Activated T-helper 1 cell treated with Interleukin-2 at 50 U/mL for 16 hours (primary cell): ENCODE measurements around the gene HEMGN.
"Not testable (repeated sequence)": the region's sequence is repeated elsewhere in the genome, so short reads cannot be mapped to it uniquely, and the experiment has no call there.

ENCODE experiments used
- DNase-seq: peaks from one replicate; pipeline ENCODE4 v3.0.0-alpha.2; 2020; ENCODE audit warnings: low read depth

Gene HEMGN

GRCh38 chr9:97938081-97938644, at the start of gene HEMGN:
HEMGN (minus strand) TSS chr9:97938172; CDS start chr9:97938136, 36 bp downstream.
- DNase-seq, result no peak

GRCh38 chr9:97987487-97987886, 49.5 kb upstream of the HEMGN start:
- no peak for DNase-seq

GRCh38 chr9:97985058-97985861, 47.3 kb upstream of the HEMGN start:
- DNase-seq, result no peak

- DNase-seq, result peak; percentile 73
Measured at GRCh38 chr9:97984188-97985057, 46.5 kb upstream of the HEMGN start.

GRCh38 chr9:97983589-97984187, 45.7 kb upstream of the HEMGN start:
- peak; percentile 37 for DNase-seq

- peak; percentile 94 for DNase-seq
Measured at GRCh38 chr9:97982683-97983588, 45.0 kb upstream of the HEMGN start, which contains the start of gene ANP32B. ANP32B (plus strand) TSS chr9:97983341; CDS start chr9:97983556, 215 bp downstream.

GRCh38 chr9:97981846-97982682, 44.1 kb upstream of the HEMGN start:
- DNase-seq, result no peak

- DNase-seq, result no peak
Measured at GRCh38 chr9:97980918-97981845, 43.2 kb upstream of the HEMGN start.

- DNase-seq, result no peak
Measured at GRCh38 chr9:97980479-97980803, 42.5 kb upstream of the HEMGN start.

- no peak for DNase-seq
Measured at GRCh38 chr9:97979788-97980478, 42.0 kb upstream of the HEMGN start.

- DNase-seq, result no peak
Measured at GRCh38 chr9:97978371-97979130, 40.6 kb upstream of the HEMGN start.

- not testable (repeated sequence) for DNase-seq
Measured at GRCh38 chr9:97976633-97977032, 38.7 kb upstream of the HEMGN start.

- no peak for DNase-seq
Measured at GRCh38 chr9:97975376-97975775, 37.4 kb upstream of the HEMGN start.

- DNase-seq, result no peak
Measured at GRCh38 chr9:97972753-97973152, 34.8 kb upstream of the HEMGN start.

- DNase-seq, result no peak
Measured at GRCh38 chr9:97970165-97970564, 32.2 kb upstream of the HEMGN start.

GRCh38 chr9:97969014-97969413, 31.0 kb upstream of the HEMGN start:
- DNase-seq, result no peak

GRCh38 chr9:97966493-97966892, 28.5 kb upstream of the HEMGN start:
- DNase-seq, result no peak

GRCh38 chr9:97964901-97965300, 26.9 kb upstream of the HEMGN start:
- no peak for DNase-seq
